Esophagus muscularis mucosa (tissue), 3 donors: Measurements from ENCODE around the gene CAMK1D.

ENCODE experiments used
- CTCF ChIP-seq, 3 experiments: fragments of 200-600 bp in 2 of 3; fragments of 450-650 bp in 1 of 3; sonication (generic) in 2 of 3; IDR thresholded peaks; one replicate each; pipeline ENCODE4 v1.5.1; 2017 to 2019; ENCODE audit warnings: antibody characterized with exemption in 3 of 3, mild to moderate bottlenecking in 2 of 3, moderate library complexity in 1 of 3
- POLR2A ChIP-seq: fragments of 450-650 bp; IDR thresholded peaks from one replicate; pipeline ENCODE4 v1.6.1; 2017; ENCODE audit warnings: antibody characterized with exemption, moderate library complexity, mild to moderate bottlenecking, low read depth

DNA sequence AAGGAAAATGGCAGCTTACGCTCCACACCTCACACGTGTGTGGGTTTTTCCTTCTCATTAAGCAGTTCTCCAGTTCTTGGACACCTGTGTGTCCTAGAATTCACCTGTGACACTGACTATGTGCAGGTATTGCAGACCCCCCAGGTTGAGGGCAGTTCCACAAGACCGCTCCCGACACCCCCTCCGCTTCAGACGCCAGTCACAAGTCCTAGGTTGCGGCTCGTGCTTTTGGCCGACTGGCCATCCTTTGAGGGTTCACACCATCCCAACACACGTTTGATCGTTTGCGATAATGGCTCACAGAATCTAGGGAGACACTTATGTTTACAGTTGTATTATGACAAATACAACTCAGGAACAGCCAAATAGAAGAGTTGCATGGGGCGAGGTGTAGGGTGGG, 44.5 kb downstream of the CAMK1D start:
- no peak for TF ChIP-seq CTCF (IDR thresholded peaks at IDR 0.05)
- no peak for TF ChIP-seq POLR2A
